HepG2 (cell line): ENCODE results near the gene HEATR1. TPM values are rescaled to one million over a fixed set of nuclear protein-coding genes. Genes with fewer than 3 reads are reported as not detected.

Experiments
- FOXK2 ChIP-seq: fragments of 450-650 bp; IDR thresholded peaks from 2 replicates; pipeline ENCODE4 v1.6.1; 2016
- HOXA3 ChIP-seq: sonication (generic); formaldehyde crosslinking; IDR thresholded peaks from 2 replicates; pipeline ENCODE4 v1.5.0; 2020; ENCODE audit warnings: missing genetic modification reagents
- KLF9 ChIP-seq: IDR thresholded peaks from 2 replicates; pipeline ENCODE4 v1.6.1; 2016; ENCODE audit warnings: low read depth
- MBNL3 ChIP-seq: fragments of 250-450 bp; sonication (Bioruptor Pico); conservative IDR thresholded peaks from 2 replicates; pipeline ENCODE4 v1.8.0; 2022; ENCODE audit warnings: mild to moderate bottlenecking, inconsistent platforms
- NR2F1 ChIP-seq, 2 experiments: fragments of 450-650 bp in 1 of 2; formaldehyde crosslinking in 1 of 2; IDR thresholded peaks; 2 replicates each; pipeline versions ENCODE4 v1.5.0 to v1.6.1; 2016 to 2020; ENCODE audit warnings: mild to moderate bottlenecking in 1 of 2, missing compliant biosample characterization in 1 of 2, missing genetic modification reagents in 1 of 2, moderate library complexity in 1 of 2
- PBX2 ChIP-seq: IDR thresholded peaks from 2 replicates; pipeline ENCODE4 v1.6.1; 2016; ENCODE audit warnings: control low read depth
- PTBP1 ChIP-seq: fragments of 200-400 bp; formaldehyde crosslinking; IDR thresholded peaks from 2 replicates; pipeline ENCODE4 v1.6.1; 2018; ENCODE audit warnings: low read length, low read depth; ENCODE audit not compliant: poor library complexity, severe bottlenecking
- RNF2 ChIP-seq: fragments of 450-650 bp; conservative IDR thresholded peaks from 2 replicates; pipeline ENCODE4 v1.6.1; 2016; ENCODE audit warnings: low read depth
- SKI ChIP-seq: fragments of 450-650 bp; IDR thresholded peaks from one replicate; pipeline ENCODE4 v1.6.1; 2018; ENCODE audit warnings: mild to moderate bottlenecking; ENCODE audit not compliant: partially characterized antibody
- SNAPC2 ChIP-seq: sonication (generic); formaldehyde crosslinking; IDR thresholded peaks from 2 replicates; pipeline ENCODE4 v1.8.1; 2022; ENCODE audit warnings: mild to moderate bottlenecking, missing genetic modification reagents
- ZNF263 ChIP-seq: sonication (generic); formaldehyde crosslinking; IDR thresholded peaks from 2 replicates; pipeline ENCODE4 v1.4.0; 2020; ENCODE audit warnings: missing genetic modification reagents
- ZNF558 ChIP-seq: sonication (generic); formaldehyde crosslinking; IDR thresholded peaks from 2 replicates; pipeline ENCODE4 v1.9.0; 2022; ENCODE audit warnings: mild to moderate bottlenecking, missing genetic modification reagents, borderline replicate concordance
- polyA plus RNA-seq, 8 experiments: library from polyadenylated mRNA; depleted of rRNA in 3 of 8; stranded (reverse) in 7 of 8; unstranded in 1 of 8; fragments of >200 nt; fragmentation: Illumina TruSeq in 4 of 8; extraction: Trizol in 4 of 8; gene quantifications; 2 replicates each; pipeline versions ENCODE4 v1.2.1 to v1.2.3, GENCODE V29; 2011 to 2016; ENCODE audit warnings: low read depth in 4 of 8, missing spikeins in 1 of 8, mixed read lengths in 1 of 8; ENCODE audit not compliant: insufficient read depth in 1 of 8
- total RNA-seq, 5 experiments: library from RNA; depleted of rRNA; stranded (reverse); fragments of >200 nt; fragmentation: Illumina TruSeq; extraction: Trizol; gene quantifications; 2 replicates each; pipeline ENCODE4 v1.2.3, GENCODE V29; 2016; ENCODE audit warnings: low read depth in 1 of 5
- TF ChIP-seq, protein P1 (sequence below): sonication (generic); formaldehyde crosslinking; IDR thresholded peaks from 2 replicates; pipeline ENCODE4 v1.8.1; 2023; ENCODE audit warnings: mild to moderate bottlenecking, missing genetic modification reagents, borderline replicate concordance
- TF ChIP-seq, protein P2 (sequence below): sonication (generic); formaldehyde crosslinking; IDR thresholded peaks from one replicate; pipeline ENCODE4 v1.5.1; 2020; ENCODE audit warnings: mild to moderate bottlenecking, missing genetic modification reagents; ENCODE audit errors: not compliant biosample characterization
- TF ChIP-seq, protein P3 (sequence below): sonication (generic); formaldehyde crosslinking; IDR thresholded peaks from 2 replicates; pipeline ENCODE4 v1.4.0; 2020; ENCODE audit warnings: missing genetic modification reagents
- TF ChIP-seq, protein P4 (sequence below): sonication (generic); formaldehyde crosslinking; IDR thresholded peaks from 2 replicates; pipeline ENCODE4 v1.5.0; 2020; ENCODE audit warnings: missing genetic modification reagents, mild to moderate bottlenecking, borderline replicate concordance

Gene HEATR1
- total and polyA plus RNA-seq, 2 of the 13 experiments (the other 11 are each of a cell fraction or from before 2014, with no cell fraction given): 10.2 to 45.8 TPM

- no peak for TF ChIP-seq PBX2 (CRISPR knock-in tag)
- peak; percentile 71 for TF ChIP-seq SKI
- no peak; the same call in 1 of the 2 replicates for TF ChIP-seq ZNF263 (CRISPR knock-in tag)
- TF ChIP-seq, protein P1, sequence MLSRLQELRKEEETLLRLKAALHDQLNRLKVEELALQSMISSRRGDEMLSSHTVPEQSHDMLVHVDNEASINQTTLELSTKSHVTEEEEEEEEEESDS: no peak
- TF ChIP-seq ZNF558 (CRISPR knock-in tag): no peak; the same call in 1 of the 2 replicates
- peak; percentile 78 for TF ChIP-seq RNF2
- peak; percentile 86 for TF ChIP-seq HOXA3 (CRISPR knock-in tag)
- TF ChIP-seq, protein P2, sequence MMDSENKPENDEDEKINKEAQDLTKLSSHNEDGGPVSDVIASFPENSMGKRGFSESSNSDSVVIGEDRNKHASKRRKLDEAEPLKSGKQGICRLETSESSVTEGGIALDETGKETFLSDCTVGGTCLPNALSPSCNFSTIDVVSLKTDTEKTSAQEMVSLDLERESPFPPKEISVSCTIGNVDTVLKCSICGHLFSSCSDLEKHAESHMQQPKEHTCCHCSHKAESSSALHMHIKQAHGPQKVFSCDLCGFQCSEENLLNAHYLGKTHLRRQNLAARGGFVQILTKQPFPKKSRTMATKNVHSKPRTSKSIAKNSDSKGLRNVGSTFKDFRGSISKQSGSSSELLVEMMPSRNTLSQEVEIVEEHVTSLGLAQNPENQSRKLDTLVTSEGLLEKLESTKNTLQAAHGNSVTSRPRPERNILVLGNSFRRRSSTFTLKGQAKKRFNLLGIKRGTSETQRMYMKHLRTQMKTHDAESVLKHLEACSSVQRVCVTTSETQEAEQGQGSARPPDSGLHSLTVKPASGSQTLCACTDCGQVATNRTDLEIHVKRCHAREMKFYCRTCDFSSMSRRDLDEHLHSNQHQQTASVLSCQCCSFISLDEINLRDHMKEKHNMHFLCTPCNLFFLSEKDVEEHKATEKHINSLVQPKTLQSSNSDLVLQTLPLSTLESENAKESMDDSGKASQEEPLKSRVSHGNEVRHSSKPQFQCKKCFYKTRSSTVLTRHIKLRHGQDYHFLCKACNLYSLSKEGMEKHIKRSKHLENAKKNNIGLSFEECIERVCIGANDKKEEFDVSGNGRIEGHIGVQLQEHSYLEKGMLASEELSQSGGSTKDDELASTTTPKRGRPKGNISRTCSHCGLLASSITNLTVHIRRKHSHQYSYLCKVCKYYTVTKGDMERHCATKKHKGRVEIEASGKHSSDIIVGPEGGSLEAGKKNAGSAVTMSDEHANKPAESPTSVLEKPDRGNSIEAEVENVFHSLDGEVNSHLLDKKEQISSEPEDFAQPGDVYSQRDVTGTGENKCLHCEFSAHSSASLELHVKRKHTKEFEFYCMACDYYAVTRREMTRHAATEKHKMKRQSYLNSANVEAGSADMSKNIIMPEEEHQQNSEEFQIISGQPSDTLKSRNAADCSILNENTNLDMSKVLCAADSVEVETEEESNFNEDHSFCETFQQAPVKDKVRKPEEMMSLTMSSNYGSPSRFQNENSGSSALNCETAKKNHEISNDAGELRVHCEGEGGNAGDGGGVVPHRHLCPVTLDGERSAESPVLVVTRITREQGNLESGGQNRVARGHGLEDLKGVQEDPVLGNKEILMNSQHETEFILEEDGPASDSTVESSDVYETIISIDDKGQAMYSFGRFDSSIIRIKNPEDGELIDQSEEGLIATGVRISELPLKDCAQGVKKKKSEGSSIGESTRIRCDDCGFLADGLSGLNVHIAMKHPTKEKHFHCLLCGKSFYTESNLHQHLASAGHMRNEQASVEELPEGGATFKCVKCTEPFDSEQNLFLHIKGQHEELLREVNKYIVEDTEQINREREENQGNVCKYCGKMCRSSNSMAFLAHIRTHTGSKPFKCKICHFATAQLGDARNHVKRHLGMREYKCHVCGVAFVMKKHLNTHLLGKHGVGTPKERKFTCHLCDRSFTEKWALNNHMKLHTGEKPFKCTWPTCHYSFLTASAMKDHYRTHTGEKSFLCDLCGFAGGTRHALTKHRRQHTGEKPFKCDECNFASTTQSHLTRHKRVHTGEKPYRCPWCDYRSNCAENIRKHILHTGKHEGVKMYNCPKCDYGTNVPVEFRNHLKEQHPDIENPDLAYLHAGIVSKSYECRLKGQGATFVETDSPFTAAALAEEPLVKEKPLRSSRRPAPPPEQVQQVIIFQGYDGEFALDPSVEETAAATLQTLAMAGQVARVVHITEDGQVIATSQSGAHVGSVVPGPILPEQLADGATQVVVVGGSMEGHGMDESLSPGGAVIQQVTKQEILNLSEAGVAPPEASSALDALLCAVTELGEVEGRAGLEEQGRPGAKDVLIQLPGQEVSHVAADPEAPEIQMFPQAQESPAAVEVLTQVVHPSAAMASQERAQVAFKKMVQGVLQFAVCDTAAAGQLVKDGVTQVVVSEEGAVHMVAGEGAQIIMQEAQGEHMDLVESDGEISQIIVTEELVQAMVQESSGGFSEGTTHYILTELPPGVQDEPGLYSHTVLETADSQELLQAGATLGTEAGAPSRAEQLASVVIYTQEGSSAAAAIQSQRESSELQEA (CRISPR knock-in tag): no peak
- 0 out of 2 replicates have a peak, but pooled peaks have one; percentile 45 for TF ChIP-seq KLF9
- no peak for TF ChIP-seq FOXK2
- TF ChIP-seq, protein P3, sequence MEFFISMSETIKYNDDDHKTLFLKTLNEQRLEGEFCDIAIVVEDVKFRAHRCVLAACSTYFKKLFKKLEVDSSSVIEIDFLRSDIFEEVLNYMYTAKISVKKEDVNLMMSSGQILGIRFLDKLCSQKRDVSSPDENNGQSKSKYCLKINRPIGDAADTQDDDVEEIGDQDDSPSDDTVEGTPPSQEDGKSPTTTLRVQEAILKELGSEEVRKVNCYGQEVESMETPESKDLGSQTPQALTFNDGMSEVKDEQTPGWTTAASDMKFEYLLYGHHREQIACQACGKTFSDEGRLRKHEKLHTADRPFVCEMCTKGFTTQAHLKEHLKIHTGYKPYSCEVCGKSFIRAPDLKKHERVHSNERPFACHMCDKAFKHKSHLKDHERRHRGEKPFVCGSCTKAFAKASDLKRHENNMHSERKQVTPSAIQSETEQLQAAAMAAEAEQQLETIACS (CRISPR knock-in tag): no peak
- no peak for TF ChIP-seq NR2F1 (CRISPR knock-in tag; IDR thresholded peaks at IDR 0.05)
- TF ChIP-seq PTBP1: no peak
- TF ChIP-seq, protein P4, sequence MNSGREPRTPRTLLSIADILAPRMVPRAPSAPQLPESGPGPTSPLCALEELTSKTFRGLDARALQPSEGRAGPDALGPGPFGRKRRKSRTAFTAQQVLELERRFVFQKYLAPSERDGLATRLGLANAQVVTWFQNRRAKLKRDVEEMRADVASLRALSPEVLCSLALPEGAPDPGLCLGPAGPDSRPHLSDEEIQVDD (CRISPR knock-in tag): no peak
- TF ChIP-seq SNAPC2 (CRISPR knock-in tag): no peak
- TF ChIP-seq MBNL3 (CRISPR knock-in tag): no peak
These were observed at the start of gene HEATR1 (continued) for GRCh38 chr1:236603991-236604904.
